Renal cortex interstitium (tissue), 11 donors: ENCODE measurements around the gene PLEKHO2. TPM values are rescaled to one million over a fixed set of nuclear protein-coding genes. Genes with fewer than 3 reads are reported as not detected.

Experiments used
- DNase-seq, 11 donors: peaks; one replicate each; pipeline ENCODE4 v3.0.0-alpha.2; 2013; ENCODE audit warnings: low read depth in 9 of 11, low spot score in 4 of 11; ENCODE audit errors: extremely low read depth in 1 of 11
- polyA plus RNA-seq, 3 donors: library from polyadenylated mRNA; unstranded; fragments of 120-200 nt; gene quantifications; one replicate each; pipeline ENCODE4 v1.2.1, GENCODE V29; 2013; ENCODE audit not compliant: insufficient read length in 3 of 3

The PLEKHO2 gene
- polyA plus RNA-seq, 3 donors: 15.4 to 19.6 (median 18.9) TPM

DNA sequence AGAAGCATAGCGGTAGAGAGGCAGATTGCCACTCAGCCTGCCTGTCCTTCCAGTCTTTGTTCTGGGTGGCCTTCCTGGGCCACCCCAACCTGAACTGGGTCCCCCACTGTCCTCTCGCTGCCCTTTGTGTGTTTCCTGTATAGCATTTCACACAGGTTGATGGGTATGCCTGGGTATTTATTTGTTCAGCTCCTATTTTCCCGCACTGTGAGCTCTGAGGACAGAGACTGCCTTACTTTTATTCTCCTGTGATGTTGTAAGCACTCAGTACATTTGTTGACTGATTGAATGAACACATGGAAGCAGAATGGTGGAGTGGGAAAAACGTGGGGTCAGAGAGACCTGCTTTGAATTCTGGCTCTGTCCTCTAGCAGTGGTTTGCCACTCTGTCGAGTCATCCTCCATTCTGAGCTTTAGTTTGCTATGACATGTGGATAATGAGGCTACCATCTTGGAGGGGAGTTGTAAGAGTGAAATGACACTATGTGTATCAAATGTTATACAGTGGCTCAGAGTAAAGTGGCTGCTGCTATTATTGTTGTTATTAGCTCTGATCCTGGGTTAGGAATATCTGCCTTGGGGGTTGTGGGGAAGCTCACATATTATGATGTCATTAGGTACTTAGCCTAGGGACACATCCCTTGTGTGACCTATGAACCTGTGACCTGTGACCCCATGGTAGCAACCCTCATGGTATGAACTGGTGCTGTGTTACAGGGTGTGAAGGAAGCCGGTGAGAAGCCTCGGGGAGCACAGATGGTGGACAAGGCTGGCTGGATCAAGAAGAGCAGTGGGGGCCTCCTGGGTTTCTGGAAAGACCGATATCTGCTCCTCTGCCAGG lies 6.4 kb downstream of the PLEKHO2 start:
- no peak for DNase-seq

DNA sequence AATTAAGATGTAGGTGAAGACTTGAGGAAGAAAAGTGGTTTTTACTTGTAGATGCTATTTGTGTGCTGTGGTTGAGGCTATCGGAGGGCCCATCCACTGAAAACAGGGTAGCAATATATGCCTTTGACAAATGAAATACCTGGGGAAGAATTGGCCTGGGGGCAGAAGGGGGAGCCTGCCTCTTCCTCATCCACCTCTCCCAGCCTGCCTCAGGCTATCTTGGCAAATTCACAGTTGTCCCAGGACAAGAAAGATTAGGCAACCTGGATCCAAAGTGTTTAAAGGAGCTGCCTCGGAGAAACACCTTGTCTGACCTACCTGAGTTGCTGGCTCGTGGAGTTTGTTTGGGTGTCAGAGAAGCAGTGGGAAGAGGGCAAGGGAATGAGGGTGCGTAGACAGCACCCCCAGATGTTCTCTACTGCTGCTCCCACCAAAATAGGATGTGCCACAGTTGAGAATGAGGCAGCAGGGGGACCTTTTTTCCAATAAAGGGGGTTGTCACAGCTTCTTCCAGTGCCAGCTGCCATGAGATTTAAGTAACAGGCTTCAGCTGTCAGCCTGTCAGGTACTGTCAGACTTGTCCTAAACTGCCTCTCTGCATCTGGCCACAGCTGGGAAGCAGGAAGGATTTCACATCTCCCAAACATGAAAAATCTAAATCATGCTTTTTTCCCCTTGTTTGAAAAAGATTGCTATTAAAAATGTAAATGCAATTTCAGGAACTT lies 9.2 kb downstream of the PLEKHO2 start:
- DNase-seq: no peak

DNA sequence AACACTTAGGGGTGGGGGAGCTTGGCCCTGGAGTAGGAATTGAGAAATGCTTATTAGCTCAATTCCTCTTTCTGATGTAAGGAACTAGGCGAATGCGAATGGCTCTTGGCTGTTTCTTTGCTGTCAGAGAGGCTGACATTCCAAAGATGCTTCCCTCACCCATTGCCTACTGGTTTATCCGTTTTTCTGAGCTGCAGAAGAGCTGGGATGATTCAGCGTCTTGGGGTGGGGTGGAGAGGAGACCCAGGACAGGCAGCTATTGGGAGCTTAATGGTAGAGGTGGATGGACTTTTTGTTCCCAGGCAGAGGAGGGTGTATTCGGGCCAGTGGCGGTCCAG lies 9.8 kb downstream of the PLEKHO2 start:
- DNase-seq: no peak

DNA sequence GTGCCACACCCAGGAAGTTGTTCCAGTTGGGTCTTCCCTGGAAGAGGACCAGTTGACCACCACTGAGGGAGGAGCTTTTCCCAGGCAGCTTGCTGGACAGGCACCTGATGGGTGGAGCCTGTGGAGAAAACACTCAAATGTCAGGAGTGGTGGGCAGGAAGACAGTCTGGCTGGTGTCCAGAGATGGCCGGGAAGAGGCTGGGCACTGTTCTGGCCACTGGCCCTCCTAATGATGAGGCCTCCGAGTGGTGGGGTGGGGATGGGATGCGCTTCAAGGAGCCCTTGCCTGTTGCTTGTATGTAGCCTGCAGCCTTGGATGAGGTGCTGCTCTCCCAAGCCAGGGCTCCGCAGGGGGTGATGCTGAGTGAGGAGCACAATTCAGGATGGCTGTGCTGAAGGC lies 12.3 kb downstream of the PLEKHO2 start:
- no peak for DNase-seq

DNA sequence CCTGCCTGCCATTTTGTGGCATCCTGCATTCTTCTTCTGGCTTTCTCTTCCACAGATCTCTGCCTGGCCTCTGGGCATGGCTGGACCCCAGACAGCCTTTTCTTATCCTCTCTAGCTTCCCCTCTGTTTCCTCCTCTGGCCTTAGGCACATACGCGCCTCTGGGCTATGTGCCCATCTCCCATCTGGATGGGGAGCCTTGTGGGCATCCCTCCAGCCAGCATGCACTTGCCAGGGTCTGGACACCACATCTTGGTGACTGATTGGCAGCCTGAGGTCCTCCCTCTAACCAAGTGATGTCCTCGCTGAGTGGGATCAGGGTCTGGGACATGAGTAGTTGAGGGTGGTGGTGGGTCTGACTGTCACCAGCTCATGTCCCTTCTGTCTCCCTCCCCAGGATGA lies 12.8 kb downstream of the PLEKHO2 start:
- no peak for DNase-seq

DNA sequence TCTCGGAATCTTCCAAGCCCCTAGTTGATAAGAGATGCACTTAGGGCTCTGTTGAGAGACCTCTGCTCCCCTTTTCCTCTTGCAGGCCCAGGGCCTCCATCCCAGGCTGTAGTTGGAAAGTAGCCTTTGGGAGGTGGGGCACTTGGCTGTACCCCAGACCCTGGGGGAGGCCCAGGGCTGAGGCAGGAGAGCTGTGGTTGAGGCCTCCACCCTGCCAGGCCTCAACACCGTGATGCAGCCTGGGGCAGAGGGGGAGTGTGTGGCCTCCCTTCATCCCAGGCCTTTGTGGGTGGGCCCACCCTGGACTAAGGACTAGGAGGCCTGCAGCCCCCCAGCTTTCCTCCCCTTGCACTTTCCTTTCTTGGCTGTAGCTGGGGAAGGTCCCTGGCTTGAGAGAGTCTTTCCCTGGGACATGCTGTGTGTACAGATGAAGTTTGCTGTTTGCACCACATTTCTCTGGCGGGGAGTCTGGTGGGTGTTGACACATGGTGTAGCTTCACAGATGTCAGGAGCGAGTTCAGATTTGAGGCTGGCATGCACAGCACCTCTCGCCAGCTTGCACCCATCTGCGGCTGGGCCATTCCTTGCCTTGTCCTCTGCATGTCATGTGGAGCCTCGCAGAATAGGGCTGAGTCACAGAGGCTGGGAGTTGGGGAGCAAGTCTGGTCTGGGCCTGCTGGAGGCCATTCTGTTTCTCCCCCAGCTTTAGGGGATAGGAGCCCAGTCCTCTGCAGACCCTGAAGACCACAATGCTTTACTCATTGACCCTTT lies 13.7 kb downstream of the PLEKHO2 start:
- DNase-seq: no peak

DNA sequence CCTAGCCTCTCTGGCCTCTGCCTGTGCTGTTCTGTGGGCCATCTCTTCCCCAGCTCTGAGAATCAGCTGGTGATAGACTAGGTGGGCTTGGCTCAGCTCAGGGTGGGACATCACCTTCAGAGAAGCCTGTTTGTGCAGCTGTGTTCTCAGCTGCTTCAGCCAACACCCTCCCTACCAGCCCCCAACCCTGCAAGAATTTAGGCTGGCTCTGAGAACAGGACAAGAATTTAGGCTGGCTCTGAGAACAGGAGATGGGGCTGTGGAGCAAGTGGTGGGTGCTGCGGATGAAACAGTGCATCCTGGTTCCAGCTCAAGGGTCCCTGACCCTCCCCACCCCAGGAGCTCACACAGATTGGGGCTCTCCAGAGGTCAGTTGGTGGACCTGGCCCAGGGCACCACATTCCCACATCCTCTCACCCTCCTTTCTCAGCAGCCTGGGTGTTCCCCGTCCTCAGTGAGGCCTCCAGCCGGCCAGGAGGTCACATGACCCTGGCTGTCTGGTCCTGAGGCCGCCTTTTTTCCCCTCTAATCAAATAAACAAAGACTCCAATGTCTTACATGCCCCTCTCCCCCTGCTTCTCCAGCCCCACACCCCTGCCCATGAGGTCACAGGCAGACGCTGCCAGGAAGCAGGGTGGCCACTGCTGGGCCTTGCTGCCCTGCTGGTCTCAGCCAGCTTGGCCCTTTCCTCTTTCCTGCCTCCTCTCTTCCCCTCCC lies 14.9 kb downstream of the PLEKHO2 start:
- DNase-seq: no peak

DNA sequence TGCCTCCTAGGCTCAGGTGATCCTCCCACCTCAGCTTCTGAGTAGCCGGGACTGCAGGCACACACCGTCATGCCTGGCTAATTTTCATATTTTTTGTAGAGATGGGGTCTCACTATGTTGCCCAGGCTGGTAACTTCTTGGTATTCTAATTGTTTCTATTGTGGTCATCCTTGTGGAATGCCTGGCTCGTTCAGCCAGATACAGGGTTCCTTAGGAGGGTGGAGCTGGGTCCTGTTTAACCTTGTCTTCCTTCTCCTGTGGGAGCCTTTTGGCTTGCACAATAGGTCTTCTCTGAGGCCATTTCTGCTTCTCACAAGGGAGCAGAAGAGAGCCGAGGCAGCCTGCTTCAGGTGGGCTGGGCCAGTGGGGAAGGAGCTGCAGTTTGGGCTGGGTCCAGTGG lies 15.7 kb downstream of the PLEKHO2 start:
- DNase-seq: no peak

DNA sequence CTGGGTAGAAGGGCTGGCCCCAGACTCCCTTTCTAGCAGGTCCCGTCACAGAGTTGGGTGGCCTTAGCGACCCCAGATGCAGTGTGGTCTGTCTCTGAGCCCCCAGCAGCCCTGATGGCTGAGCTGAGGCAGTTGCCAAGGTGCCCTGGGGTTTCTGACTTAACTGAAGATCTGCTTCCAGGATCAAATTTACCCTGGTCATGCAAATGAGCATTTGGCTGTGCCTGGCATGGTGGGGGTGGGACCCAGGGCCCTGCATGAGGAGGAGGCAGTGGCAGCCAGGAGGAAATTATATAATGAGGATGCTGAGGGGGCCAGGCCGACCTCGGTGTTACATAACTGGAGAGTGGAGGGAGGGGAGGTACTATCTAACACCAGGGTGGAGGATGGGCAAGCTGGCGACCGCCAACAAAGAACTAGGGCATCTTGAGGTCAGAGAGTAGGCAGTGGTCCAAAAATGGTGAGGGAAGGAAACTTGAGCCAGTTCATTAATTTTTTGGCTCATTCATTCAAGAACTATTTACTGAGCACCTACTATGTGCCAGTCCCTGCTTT lies 16.4 kb downstream of the PLEKHO2 start:
- no peak for DNase-seq

DNA sequence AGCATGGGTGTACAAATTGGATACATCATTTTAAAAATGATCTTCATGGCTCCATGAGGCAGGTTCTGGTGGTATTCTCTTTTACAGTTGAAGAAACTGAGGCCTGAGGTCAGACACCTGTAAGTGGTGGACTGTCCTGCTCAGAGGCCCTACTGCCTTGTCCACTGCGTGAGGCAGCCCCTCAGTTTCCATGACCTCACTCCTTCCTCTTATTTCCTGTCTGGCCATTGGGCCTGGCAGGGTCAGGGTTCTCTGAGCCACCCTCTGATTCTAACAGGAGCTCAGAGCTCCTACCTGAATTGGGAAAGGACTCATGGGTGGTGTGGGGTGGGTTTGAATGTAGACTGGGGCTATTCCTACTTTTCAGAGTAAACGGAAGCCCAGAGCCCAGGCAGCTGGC lies 17.5 kb downstream of the PLEKHO2 start:
- DNase-seq: no peak

DNA sequence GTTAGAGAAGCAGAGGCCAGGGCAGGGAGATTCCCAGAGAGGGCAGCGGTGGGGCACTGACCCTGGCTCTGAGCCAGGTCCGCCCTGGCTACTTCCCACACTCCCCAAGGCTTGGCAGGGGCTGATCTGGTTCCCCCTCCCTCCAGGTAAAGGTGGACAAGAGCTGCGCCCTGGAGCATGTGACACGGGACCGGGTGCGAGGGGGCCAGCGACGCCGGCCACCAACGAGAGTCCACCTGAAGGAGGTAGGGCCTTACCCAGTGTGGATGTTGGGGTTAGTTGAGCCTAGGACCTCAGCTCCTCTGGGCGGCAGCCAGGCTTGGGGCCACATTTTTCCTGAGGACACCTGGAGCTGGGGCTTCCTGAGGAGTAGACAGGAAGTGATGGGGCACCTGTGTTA lies 19.6 kb downstream of the PLEKHO2 start:
- DNase-seq: no peak

DNA sequence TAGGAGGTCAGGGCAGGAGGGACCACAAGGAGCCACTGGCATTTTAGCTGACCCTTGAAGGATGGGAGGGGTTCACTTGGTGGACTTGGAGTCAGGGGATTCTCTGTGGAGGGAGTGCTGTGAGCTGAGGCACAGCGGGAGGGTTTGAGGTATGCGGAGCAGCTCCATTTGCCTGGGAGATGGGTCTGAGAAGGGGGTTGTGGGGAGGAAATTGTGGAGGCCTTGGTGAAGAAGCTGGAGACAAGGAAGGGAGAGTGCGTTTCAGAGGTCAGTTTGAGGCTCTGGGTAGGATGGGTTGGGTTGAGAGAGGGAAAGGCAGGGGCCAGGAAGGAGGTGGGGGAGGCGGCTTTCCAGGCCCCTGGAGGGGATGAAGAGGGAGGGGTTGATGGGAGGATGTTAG lies 20.2 kb downstream of the PLEKHO2 start:
- no peak for DNase-seq

DNA sequence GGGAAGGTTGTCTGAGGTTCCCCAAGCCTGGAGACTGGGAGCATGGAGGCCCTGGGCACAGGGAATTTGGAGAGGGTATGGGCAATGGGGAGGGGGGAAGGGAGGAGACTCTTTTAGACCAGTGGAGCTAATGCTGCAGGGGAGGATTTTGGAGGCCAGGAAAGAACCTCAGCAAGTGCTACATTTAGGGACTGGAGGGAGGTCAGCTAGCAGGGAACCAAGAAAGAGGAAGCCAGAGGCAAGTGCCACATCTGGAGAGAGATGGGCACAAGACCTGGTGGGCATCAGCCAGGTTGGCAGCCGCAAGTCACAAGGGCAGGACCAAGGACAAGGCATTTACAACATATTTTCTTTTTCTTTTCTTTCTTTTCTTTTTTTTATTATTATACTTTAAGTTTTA lies 20.7 kb downstream of the PLEKHO2 start:
- DNase-seq: no peak

DNA sequence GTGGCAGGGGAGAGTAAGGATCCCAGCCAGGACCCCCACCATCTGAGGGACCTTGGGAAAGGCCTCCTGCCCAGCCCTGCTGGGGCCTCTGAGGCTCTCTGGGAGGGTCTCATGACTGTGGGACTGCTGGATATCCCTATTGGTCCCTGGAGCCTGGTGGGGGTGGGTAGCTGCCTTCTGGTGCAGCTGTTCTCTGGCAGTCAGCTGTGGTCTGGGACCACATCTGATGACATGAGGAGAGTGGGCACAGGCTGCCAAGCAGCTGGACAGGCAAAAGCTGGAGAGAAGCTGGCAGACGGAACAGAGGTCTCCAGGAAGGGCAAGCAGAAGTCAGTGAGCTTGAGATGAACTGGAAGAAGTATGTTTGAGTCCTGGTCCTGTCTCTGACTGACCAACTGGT lies 22.4 kb downstream of the PLEKHO2 start:
- DNase-seq: no peak

DNA sequence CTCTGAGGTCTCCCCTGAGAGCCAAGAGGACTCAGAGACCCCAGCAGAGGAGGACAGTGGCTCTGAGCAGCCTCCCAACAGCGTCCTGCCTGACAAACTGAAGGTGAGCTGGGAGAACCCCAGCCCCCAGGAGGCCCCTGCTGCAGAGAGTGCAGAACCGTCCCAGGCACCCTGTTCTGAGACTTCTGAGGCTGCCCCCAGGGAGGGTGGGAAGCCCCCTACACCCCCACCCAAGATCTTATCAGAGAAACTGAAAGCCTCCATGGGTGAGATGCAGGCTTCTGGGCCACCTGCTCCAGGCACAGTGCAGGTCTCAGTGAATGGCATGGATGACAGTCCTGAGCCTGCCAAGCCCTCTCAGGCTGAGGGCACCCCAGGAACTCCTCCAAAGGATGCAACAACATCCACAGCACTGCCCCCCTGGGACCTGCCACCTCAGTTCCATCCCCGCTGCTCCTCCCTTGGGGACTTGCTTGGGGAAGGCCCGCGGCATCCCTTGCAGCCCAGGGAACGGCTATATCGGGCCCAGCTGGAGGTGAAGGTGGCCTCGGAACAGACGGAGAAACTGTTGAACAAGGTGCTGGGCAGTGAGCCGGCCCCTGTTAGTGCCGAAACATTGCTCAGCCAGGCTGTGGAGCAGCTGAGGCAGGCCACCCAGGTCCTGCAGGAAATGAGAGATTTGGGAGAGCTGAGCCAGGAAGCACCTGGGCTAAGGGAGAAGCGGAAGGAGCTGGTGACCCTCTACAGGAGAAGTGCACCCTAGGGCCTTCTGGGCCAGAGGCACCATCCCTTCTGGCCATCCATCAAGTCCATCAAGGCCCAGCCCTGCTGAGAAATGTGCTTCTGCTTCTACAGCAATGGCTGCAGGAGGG lies 23.6 kb downstream of the PLEKHO2 start:
- DNase-seq: no peak

DNA sequence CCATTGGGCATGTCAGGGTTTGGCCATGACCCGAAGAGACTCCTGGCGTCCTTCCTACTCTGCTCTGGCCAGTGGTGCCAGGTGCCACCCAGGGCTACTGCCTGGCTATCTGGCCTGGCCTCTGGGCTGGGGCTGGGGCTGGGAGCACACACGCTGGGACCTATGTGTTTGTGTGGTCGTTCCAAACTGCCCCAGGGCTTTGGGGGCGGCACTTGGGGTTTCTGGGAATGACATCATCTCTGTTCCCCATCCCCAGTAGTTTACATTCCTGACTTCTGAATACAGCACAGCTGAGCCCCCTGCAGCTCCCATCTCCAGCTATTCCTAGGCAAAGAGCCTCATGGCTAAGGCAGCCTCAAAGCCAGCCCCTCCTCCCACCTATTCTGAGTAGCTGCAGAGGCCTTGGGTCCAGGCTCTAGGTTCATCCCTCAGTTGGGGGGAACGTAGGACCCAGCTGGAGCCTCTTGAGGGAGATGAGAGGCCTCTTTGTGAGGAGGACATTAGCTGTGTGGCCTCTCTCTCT lies 24.3 kb downstream of the PLEKHO2 start:
- DNase-seq: no peak

DNA sequence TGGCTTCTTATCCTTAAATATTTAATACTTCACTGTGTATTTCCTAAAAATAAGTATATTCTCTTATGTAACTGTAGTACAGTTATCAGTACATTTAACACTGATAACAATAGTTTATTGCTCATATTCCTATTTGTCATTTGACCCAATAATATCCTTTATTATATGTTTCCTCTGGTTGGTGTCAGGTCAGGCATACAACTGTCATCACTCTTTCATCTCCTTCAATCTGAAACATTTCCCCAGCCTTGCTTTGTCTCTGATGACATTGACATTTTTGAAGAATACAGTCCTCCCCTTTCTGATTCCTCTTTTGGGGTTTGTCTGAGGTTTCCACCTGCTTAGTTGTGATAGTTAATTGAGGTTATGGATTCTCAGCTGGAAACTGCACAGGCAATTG lies 27.8 kb downstream of the PLEKHO2 start:
- DNase-seq: no peak

DNA sequence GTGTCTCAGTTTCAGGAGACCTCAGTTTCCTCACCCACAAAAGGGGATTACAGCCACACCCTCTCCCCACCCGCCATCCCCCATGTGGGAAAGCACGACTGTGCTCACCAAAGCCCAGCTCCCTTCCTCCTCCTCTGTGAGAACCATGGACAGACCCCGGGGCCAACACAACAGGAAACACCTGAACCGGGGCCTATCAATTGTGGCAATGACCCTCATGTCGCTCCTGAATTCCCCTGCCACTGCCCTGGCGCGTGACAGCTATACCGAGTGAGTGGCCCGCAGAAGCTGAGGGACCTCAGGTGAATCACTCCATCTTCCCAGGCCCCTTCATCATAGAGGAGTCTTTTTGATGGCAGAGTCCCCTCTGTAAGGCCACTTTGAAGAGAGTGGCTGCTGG lies 28.6 kb downstream of the PLEKHO2 start:
- DNase-seq: no peak
